ENCODE results near the gene PACSIN2.
A peak's percentile ranks its signal among the peaks of the same experiment; 100 is the strongest.

PACSIN2 gene

DNA sequence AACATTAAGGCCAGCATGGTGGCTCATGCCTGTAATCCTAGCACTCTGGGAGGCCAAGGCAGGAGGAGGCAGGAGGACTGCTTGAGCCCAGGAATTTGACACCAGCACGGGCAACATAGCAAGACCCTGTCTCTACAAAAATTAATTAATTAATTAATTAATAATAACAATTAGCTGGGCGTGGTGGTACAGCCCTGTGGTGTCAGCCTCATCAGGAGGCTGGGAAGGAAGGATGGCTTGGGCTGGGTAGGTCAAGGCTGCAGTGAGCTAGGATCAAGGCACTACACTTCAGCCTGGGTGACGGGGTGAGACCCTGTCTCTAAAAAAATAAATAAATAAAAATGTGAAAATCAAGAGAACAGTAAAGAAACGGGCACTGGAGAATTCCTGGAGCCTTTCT is 159.2 kb downstream of the PACSIN2 start:
- no peak for DNase-seq

DNA sequence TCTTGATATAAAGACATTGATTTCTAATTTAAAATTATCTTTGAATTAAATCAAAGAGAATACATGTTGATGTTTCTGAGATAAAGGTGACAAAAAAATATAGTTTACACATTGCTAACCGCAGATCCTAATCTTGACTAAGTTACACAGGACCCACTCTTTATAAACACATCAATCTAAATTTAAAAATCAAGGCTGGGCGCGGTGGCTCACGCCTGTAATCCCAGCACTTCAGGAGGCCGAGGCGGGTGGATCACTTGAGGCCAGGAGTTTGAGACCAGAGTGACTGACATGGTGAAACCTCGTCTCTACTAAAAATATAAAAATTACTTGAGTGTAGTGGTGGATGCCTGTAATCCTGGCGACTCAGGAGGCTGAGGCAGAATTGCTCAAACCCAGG is 159.7 kb downstream of the PACSIN2 start:
- DNase-seq, result no peak

DNA sequence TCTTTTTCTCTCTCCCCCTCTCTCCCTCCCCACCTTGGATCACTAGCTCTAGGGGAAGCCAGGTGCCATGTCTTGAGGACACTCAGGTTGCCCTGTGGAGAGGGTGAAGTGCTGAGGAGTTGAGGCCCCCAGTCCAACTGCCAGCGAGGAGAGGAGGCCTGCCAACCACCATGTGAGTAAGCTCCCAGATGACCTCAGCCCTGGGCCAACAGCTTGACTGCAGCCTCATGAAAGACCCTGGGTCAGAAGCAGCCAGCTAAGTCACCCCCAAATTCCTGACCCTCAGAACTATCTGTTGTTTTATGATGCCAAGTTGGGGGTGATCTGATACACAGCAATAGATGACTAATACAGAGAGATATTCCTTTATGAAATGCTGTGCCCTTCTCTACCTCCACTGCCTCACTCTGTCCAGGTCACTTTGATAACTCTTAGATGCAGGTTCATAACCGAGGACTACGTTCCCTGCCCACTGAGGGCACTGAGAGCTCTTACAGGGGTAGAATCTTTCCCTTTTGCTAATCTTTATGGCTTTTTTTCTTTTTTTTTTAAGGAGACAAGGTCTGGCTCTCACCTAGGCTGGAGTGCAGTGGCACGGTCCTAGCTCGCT is 165.9 kb downstream of the PACSIN2 start:
- no peak for DNase-seq

DNA sequence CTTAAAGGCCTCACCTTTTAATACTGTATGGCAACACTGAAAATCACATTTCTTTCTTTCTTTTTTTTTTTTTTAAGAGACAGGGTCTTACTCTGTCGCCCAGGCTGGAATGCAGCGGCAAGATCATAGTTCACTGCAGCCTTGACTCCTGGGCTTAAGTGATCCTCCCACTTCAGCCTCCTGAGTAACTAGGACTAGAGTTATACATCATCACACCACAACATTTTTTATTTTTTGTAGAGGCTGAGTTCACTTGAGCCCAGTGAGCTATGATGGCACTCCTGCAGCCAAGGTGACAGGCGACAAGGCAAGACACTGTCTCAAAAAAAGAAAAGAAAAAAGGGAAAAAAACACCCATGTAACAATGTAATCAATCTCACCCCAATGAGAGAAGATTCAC is 167.8 kb downstream of the PACSIN2 start:
- DNase-seq, result no peak

DNA sequence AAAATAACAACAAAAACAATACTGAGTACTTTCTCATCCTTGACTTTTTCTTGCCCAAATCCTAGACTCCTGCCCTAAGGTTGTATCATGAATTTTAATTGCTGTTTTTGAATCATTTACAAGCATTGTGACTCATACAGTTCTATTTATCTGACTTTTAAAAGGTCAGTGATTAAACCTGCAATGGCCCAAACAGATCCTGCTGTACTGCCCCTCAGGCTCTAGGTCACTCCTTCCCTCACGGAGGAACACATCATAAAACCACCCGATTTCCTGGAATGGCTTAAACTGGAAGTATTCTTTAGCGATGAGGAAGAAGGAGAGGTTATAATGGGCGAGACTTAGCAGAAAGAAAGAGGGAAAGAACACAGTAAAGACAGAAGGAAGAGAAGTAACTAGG is 170.2 kb downstream of the PACSIN2 start:
- DNase-seq, result no peak

DNA sequence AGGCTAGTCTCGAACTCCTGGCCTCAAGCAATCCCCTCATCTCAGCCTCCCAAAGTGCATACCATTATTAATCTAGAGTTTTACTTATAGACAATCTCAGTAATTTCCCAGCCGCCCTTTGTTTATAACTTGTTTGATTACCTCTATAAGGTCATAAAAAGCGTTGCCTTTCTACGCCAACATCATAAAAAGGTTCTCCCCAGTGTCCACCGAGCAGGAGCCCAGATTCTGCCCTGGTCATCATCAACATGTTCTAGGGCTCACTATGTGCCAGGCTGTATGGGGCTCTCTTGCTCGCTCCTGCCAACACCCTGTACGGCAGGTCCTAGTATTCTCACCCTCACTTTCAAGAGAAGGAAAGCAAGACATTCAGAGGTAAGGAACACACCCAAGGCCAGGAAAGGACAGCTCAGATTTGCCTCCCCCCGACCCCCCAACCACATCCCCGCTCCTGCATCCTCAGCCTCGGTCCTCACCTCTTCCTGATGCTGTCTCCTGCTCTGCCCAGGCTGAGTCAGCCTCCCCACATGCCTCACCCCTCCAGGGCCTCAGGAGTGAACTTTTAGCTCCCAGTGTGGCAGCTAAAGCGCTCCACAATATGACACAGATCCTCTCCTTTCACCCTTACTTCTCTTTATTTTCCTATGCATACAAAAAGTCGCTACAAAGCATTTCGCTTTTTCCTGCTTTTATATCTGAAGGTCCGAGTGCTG is 172.1 kb downstream of the PACSIN2 start:
- no peak for DNase-seq

DNA sequence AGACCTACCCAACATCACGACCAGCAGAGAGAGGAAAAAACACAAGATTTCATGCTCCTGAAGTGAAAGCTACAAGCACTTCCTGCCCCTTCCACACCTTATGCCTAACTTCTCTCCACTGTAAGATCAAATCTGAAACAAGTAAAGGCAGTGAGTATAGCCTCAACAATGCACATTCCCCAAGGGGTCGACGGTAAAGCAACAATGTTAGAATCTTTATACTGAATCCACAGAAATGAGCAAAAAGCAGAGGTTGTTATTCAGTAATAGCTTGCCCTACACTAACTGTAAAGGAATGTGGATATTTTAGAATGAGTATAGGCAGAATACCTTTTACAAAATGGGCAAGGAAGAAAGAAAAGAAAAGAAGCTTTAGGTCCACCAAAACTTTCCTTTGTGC is 173.5 kb downstream of the PACSIN2 start:
- no peak for DNase-seq

DNA sequence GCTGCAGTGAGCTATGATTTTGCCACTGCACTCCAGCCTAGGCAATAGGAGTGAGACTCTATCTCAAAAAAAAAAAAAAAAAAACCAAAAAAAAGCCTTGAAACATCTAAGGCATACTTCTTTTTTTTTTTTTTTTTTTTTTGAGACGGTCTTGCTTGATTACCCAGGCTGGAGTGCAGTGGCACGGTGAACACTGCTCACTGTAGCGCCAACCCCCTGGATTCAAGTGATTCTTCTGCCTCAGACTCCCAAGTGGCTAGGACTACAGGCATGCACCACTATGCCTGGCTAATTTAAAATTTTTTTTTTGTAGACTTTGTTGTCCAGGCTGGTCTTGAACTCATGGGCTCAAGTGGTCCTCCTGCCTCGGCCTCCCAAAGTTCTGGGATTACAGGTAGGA is 177.4 kb downstream of the PACSIN2 start:
- DNase-seq, result no peak

DNA sequence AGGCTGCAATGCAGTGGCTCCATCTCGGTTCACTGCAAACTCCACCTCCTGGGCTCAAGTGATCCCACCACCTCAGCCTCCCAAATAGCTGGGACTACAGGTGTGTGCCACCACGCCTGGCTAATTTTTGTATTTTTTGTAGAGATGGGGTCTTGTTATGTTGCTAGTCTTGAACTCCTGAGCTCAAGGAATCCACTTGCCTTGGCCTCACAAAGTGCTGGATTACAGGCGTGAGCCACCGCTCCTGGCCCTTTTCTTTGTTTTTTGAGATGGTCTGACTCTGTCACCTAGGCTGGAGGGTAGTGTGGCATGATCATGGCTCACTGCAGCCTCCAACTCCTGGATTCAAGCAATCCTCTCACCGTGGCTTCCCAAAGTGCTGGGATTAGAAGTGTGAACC is 178.9 kb downstream of the PACSIN2 start:
- no peak for DNase-seq

DNA sequence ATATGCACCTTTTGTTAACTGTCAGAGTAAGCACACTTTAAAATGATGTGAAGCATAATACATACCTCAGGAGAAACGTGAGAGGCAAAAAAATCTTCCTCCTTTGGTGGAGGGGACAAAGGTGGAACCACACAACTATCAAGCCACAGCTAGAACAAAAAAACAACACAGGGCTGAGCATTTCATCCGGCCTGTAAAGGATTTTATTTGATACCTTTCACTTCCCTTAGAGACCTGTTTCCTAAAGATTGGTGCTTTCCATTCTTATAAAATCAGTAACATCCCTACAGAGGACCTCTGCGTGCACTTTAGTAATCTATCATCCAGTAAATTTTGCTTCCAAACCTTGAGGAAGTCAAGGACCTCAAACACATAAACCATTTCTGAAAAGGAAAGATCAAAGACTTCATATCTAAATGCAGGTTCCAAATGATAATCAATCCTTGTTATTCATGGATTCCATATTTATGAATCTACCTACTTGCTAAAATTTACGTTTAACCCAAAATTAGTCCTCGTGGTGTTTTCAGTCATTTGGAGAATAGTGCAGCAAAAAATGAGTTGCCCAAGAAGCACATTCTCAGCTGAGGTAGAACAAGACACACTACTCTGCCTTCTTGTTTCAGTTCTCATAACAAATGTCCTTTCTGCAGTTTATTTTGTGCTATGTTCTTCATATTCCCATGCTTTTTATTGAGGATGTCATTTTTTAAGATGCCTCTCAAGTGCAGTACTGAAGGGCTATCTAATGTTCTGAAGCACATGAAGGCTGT is 180.6 kb downstream of the PACSIN2 start:
- no peak for DNase-seq

DNA sequence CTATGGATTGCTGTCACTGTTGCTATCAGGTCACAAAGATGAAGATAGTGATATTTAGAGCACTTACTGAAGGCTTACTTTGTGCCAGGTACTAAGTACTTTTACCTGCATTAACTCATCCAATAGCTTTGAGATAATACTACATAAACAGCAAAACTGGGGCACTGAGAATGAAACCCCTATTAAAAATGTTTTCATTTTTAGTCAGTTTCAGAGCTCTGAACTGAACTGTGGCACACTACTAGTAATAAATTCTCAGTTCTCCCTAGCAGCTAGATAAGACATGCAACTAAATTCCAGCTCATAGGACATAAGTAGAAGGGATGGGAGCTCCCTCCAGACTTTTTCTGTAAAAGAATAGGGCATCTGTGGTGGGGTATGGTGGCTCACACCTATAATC is 181.8 kb downstream of the PACSIN2 start:
- no peak for DNase-seq

DNA sequence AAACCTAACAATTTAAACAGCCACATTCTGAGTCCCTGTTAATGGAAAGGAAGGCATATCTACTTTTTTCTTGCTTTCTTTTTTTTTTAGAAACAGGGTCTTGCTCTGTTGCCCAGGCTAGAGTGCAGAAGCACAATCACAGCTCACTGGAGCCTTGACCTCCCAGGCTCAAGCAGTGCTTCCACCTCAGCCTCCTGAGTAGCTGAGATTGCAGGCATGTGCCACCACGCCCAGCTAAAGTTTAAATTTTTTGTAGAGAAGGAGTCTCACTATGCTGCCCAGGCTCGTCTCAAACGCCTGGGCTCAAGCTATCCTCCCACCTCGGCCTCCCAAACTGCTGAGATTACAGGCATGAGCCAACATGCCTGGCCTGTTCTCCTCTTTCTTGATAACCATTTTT is 183.2 kb downstream of the PACSIN2 start:
- DNase-seq, result no peak

DNA sequence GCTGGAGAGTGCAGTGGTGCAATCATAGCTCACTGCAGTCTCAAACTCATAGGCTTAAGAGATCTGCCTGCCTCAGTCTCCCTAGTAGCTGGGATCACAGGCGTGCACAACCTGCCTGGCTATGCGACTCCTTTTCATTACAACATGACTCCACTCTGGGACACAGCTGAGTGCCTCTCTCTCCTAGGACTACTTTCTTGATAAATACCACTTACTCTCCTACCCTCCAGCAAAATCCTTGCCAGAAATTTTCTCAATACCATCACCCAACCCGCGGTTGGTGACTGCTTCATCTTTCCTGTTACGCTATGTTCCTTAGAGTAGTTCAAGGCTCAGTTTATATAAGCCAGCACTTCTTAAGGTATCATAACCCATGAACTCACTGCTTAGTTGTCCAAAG is 184.8 kb downstream of the PACSIN2 start:
- DNase-seq, result no peak

DNA sequence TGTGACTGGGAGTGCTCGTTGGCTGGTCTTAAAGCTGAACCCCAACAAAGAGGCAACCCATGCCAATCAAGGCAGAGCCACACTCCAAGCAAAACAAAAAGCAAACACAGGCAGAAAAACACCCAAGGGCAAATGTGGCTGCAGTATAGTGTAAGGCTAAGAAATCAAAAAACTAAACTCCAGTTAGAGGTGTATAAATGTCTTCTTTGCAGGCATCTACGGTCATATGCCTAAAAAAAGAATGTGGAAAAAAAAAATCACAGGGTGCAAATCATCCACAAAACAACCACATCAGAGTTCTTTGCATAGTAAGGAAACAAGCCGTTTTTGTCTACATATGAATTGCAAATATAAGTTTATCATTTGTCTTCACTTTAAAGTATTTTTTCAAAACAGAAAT is 185.6 kb downstream of the PACSIN2 start:
- DNase-seq, result no peak

DNA sequence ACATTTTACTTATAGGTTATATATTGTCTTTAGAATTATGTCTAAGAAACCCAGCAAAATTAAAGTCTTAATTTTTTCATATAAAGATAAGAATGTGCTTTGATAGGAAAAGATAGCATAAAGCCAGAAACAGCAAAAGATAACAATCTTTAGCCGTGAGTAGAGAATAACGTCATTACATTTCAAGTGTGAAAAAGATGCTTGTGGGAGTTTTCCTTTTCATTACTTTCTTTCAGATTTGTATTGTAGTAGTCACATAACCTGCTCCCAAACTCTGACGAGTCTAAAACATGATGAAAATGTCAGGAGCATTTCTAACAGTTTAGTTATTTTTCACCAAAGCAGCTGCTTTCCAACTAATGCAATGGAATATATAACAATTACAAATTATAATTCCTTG is 189.2 kb downstream of the PACSIN2 start:
- no peak for DNase-seq

DNA sequence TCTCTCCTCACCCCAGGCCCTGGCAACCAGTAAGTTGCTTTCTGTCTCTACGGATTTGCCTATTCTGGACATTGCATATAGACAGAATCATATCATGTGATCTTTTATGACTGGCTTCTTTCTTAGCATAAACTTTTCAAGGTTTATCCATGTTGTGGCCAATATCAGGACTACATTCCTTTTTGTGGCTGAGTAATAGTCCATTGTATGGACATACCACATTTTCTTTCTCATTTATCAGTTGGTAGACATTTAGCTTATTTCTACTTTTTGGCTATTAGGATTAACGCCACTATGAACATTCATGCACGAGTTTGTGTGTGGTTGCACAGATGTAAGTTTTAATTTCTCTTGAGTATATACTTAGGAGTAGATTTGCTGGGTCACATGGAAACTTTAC is 193.6 kb downstream of the PACSIN2 start:
- no peak for DNase-seq

DNA sequence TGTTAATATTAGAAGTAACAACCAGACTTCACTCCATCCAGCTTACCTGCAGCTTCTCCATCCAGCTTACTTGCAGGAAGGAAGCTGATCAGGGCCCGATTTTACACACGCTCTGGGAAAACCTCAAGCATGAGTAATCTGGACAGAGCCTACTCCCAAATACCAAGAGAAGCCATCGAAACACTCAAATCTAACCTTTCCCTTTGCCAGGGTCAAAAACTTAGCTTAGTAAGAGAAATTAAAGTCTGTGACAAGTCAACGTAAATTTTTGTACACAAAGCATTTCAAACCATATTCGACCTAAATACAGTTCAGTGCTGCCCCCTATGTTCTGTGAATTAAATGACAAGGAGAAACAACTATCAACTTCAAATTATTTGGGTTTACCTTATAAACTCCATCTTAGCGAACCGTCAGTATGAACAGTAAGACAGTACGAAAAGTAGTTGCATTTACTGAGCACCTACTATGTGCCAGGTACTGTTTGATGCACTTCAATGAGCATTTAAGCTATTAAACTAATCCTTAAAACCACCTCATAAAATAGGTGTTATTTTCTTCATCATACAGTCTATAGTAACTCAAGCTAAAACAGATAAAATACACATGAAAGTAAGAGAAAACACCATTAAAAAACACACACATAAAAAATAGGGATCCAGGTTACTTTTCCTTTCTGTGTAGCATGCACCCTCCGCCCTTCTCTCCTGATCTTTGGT is 194.7 kb downstream of the PACSIN2 start:
- peak; percentile 65 for DNase-seq

Measured in DMS53 (cell line).